Uterus (tissue), 4 donors: ENCODE data around the gene CENPB. TPM values are rescaled to one million over a fixed set of nuclear protein-coding genes. Genes with fewer than 3 reads are reported as not detected.

ENCODE experiments used
- DNase-seq, 2 donors: peaks; one replicate each; pipeline ENCODE4 v3.0.0-alpha.2; 2019 to 2020
- H3K27ac ChIP-seq, 2 donors: fragments of 200-600 bp; sonication (generic); 1 replicate in 1 of 2; 2 replicates in 1 of 2; pipeline ENCODE4 v1.5.1; 2016 to 2018
- H3K27me3 ChIP-seq, 2 donors: fragments of 200-600 bp; sonication (generic); one replicate each; pipeline ENCODE4 v1.5.1; 2018 to 2019; ENCODE audit warnings: control low read depth in 1 of 2
- H3K36me3 ChIP-seq, 2 donors: fragments of 200-600 bp; sonication (generic); one replicate each; pipeline ENCODE4 v1.5.1; 2019; ENCODE audit warnings: control low read depth in 1 of 2
- H3K4me1 ChIP-seq, 2 donors: fragments of 200-600 bp; sonication (generic); one replicate each; pipeline ENCODE4 v1.5.1; 2018 to 2019; ENCODE audit warnings: control low read depth in 1 of 2
- H3K4me3 ChIP-seq, 2 donors: fragments of 200-600 bp; sonication (generic); 1 replicate in 1 of 2; 2 replicates in 1 of 2; pipeline ENCODE4 v1.5.1; 2018 to 2019; ENCODE audit warnings: mild to moderate bottlenecking in 1 of 2
- H3K9me3 ChIP-seq, 2 donors: fragments of 200-600 bp; sonication (generic); one replicate each; pipeline ENCODE4 v1.5.1; 2019; ENCODE audit warnings: control low read depth in 1 of 2
- POLR2A ChIP-seq, 2 donors: fragments of 450-650 bp; IDR thresholded peaks; one replicate each; pipeline ENCODE4 v1.6.1; 2016; ENCODE audit warnings: antibody characterized with exemption in 2 of 2, mild to moderate bottlenecking in 1 of 2, moderate library complexity in 1 of 2
- intact Hi-C: fragments of 100-400 bp; cut with DNase I; formaldehyde crosslinking; loops from one replicate; pipeline ENCODE4 v1.15.1; 2023; ENCODE audit warnings: low total_unique reads
- total RNA-seq, 4 donors: library from RNA; depleted of rRNA in 3 of 4; stranded (reverse); fragments of >200 nt in 3 of 4; gene quantifications; one replicate each; pipeline versions ENCODE4 v1.1.0 to v1.2.4, GENCODE V29; 2014 to 2023
- TF ChIP-seq, protein P1 (sequence below), 4 experiments: fragments of 200-600 bp in 2 of 4; fragments of 450-650 bp in 2 of 4; sonication (generic) in 2 of 4; IDR thresholded peaks; one replicate each; pipeline ENCODE4 v1.5.1; 2016 to 2019; ENCODE audit warnings: antibody characterized with exemption in 4 of 4, mild to moderate bottlenecking in 2 of 4, moderate library complexity in 1 of 4
- donor health status: DM: yes; HTN: yes; CAD: no.

Gene CENPB
- total RNA-seq, 4 donors from 2014 or later = 18.2 to 127 (median 85.2) TPM

DNA sequence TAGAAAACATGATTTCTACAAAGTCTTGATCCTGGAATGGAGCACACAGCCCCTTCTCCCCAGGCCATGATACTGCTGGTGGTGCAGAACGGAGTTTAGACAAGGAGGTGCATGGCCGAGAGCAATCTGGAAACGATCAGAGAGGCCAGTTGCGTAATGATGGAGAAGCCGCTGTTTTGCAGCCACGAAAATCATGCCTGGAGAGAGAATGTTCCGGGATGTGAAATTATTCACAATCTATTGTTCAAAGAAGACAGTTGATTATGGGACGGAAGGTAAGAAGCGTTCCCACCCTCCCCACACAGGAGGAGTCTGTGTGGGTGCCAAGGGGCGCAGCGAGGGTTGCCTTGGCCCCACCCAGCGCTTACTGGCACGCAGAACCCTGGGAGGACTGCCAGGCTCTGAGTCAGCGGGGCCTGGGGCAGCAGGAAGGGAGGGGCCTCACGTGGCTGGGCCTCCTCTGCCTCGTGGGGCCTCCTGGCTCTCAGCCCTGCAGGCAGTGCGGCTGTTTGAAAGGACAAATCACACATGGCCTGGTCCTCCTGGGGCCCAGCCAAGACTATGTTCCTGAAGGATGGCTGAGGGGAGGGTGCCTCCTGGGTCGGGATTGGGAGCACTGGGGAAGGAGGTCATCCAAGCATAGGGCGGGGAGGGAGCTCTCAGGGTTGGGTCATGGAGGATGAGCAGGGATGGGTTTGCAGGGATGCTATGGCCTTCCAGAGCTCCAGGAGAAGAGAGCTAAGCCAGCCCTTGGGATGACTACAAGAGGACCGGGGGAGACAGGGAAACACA is 25.1 kb upstream of the CENPB start:
- H3K4me1 ChIP-seq = peaks cover 13 to 33% of the 10 kb centered on the region in 2 donors

DNA sequence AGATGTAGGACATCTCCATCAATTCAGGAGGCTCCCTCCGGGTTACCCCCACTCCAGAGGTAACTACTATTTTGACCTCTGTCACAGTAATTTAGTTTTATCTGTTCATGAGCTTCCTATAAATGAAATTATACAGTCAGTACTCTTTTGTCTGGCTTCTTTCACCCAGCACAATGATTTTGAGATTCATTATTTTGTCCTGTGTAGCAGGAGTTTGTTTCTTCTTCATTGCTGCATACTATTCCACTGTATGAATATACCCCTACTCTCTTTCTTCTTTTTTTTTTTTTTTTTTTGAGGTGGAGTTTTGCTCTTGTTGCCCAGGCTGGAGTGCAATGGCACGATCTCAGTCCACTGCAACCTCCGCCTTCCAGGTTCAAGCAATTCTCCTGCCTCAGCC is 22.0 kb upstream of the CENPB start:
- DNase-seq = no peak
- TF ChIP-seq, protein P1, sequence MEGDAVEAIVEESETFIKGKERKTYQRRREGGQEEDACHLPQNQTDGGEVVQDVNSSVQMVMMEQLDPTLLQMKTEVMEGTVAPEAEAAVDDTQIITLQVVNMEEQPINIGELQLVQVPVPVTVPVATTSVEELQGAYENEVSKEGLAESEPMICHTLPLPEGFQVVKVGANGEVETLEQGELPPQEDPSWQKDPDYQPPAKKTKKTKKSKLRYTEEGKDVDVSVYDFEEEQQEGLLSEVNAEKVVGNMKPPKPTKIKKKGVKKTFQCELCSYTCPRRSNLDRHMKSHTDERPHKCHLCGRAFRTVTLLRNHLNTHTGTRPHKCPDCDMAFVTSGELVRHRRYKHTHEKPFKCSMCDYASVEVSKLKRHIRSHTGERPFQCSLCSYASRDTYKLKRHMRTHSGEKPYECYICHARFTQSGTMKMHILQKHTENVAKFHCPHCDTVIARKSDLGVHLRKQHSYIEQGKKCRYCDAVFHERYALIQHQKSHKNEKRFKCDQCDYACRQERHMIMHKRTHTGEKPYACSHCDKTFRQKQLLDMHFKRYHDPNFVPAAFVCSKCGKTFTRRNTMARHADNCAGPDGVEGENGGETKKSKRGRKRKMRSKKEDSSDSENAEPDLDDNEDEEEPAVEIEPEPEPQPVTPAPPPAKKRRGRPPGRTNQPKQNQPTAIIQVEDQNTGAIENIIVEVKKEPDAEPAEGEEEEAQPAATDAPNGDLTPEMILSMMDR (IDR thresholded peaks at IDR 0.05) = no peak
- TF ChIP-seq POLR2A (IDR thresholded peaks at IDR 0.05) = no peak
- Histone ChIP-seq H3K4me3 (no peak overlapping the region), H3K9me3 (no peaks in the 10 kb centered on the region), H3K36me3 (no peaks in the 10 kb centered on the region), H3K4me1 (peaks cover 13 to 42% of the 10 kb centered on the region in 2 donors), H3K27ac (peak overlapping the region; percentile 92 to 96), H3K27me3 (no peaks in the 10 kb centered on the region)
- intact Hi-C loops = no loop called here

More for the DNA sequence above, 25.1 kb upstream of the CENPB start:
- Histone ChIP-seq H3K36me3 (no peaks in the 10 kb centered on the region), H3K27ac (peak overlapping the region; percentile 93 to 97), H3K27me3 (no peaks in the 10 kb centered on the region), H3K4me3 (peak overlapping the region; percentile 25 to 27), H3K9me3 (no peaks in the 10 kb centered on the region)
- DNase-seq = peak; percentile 99 to 100
- TF ChIP-seq, protein P1 (IDR thresholded peaks at IDR 0.05) = peak in 1 of 4 experiments; percentile 0
- TF ChIP-seq POLR2A (IDR thresholded peaks at IDR 0.05) = peak; percentile 33 to 61
- intact Hi-C loops = no loop called here

DNA sequence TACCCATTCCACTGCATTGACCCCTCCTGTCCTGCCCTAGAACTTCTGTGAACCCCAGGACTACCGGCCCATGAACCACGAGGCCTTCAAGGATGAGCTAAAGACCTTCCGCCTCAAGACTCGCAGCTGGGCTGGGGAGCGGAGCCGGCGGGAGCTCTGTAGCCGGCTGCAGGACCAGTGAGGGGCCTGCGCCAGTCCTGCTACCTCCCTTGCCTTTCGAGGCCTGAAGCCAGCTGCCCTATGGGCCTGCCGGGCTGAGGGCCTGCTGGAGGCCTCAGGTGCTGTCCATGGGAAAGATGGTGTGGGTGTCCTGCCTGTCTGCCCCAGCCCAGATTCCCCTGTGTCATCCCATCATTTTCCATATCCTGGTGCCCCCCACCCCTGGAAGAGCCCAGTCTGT is 18.2 kb upstream of the CENPB start:
- intact Hi-C loops = no loop called here
- H3K36me3 ChIP-seq = no peaks in the 10 kb centered on the region
- TF ChIP-seq, protein P1 (IDR thresholded peaks at IDR 0.05) = no peak
- TF ChIP-seq POLR2A (IDR thresholded peaks at IDR 0.05) = no peak
- no peak overlapping the region for H3K4me3 ChIP-seq
- H3K27me3 ChIP-seq = no peaks in the 10 kb centered on the region
- no peaks in the 10 kb centered on the region for H3K9me3 ChIP-seq
- H3K27ac ChIP-seq = peak overlapping the region; percentile 92 to 96
- H3K4me1 ChIP-seq = peaks cover 6 to 29% of the 10 kb centered on the region in 2 donors
- DNase-seq = no peak

DNA sequence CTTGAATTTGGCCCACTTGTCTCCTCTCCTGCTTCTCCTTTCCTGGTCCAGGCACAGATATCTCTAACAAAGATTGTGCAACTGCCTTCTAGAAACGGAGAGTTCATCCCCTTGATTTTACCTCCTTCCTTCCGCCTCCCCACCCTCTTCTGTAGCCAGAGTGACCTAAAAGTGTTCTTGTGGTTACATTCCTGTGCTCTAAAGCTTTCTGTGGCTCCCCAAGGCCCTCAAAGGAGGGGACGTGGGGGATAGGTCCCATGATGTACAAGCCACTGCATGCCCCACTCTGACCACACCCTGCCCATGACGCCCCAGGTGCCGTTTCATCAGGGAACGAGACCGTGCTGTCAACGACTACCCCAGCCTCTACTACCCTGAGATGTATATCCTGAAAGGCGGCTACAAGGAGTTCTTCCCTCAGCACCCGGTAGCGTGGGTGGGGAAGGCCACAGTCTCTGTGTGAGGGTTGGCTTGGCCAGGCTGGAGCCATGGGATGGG is 17.8 kb upstream of the CENPB start:
- DNase-seq = no peak
- Histone ChIP-seq H3K9me3 (no peaks in the 10 kb centered on the region), H3K36me3 (no peaks in the 10 kb centered on the region), H3K4me3 (no peak overlapping the region), H3K4me1 (peaks cover 6 to 26% of the 10 kb centered on the region in 2 donors), H3K27me3 (no peaks in the 10 kb centered on the region), H3K27ac (peak overlapping the region; percentile 92 to 96)
- no peak for TF ChIP-seq POLR2A (IDR thresholded peaks at IDR 0.05)
- TF ChIP-seq, protein P1 (IDR thresholded peaks at IDR 0.05) = no peak
- intact Hi-C loops = no loop called here

DNA sequence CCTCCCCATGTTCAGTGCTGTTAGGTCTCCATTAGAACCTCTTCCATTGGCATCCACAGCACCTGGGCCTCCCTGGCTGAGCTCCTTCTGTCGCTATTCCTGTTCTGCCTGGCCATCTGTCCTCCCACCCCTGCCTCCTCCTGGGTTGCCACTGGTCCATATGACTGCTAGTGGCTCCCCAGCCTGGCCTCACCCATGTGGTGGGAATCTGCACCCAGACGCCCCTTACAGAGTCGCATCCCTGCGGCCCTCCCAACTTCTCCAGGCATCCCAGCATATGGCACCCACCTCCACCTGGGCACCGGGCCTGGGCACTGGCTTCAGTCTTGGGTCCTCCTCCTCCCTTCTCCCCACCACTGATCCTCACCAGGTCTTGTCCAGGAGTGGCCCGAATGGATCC is 17.3 kb upstream of the CENPB start:
- Histone ChIP-seq H3K9me3 (no peaks in the 10 kb centered on the region), H3K4me3 (no peak overlapping the region), H3K4me1 (peaks cover 6 to 30% of the 10 kb centered on the region in 2 donors), H3K36me3 (no peaks in the 10 kb centered on the region), H3K27ac (peak overlapping the region in 1 of 2 donors; percentile 92), H3K27me3 (no peaks in the 10 kb centered on the region)
- DNase-seq = no peak
- intact Hi-C loops = no loop called here
- TF ChIP-seq, protein P1 (IDR thresholded peaks at IDR 0.05) = no peak
- TF ChIP-seq POLR2A (IDR thresholded peaks at IDR 0.05) = no peak
